ENCODE data around the gene PCP2. TPM values are rescaled to one million over a fixed set of nuclear protein-coding genes. Genes with fewer than 3 reads are reported as not detected.
A peak's percentile ranks its signal among the peaks of the same experiment; 100 is the strongest.

PCP2 gene
- total and polyA plus RNA-seq, 12 donors: 0.92 to 7.4 (median 2.0) TPM; not detected in 4

- H3K36me3 ChIP-seq (replicated peaks in 1 of 2): no peaks in the 10 kb centered on the region
- peak in 3 of 7 donors; percentile 52 to 60 (median 55) for DNase-seq
- intact Hi-C loops (cut with DNase I): no loop called here
- peaks cover 3% of the 10 kb centered on the region in 2 donors for H3K4me1 ChIP-seq (replicated peaks in 1 of 2)
- TF ChIP-seq CTCF (IDR thresholded peaks at IDR 0.05) (no peak), POLR2A (IDR thresholded peaks at IDR 0.05) (no peak)
- no peaks in the 10 kb centered on the region for H3K27me3 ChIP-seq
- H3K9me3 ChIP-seq (replicated peaks in 1 of 3): no peaks in the 10 kb centered on the region
- WGBS, 4 donors: 50 to 59% (median 52%) methylated on average over 17 to 30 of the region's 30 CpGs
- H3K27ac ChIP-seq: peak overlapping the region in 4 of 5 donors; percentile 47 to 90 (median 64)
- peak overlapping the region in 2 of 4 donors; percentile 22 to 70 for H3K4me3 ChIP-seq
Observed at GRCh38 chr19:7637374-7638256, 4.1 kb upstream of the PCP2 start.

GRCh38 chr19:7636691-7637373 lies 3.3 kb upstream of the PCP2 start, which contains the start of gene STXBP2:
TSS of gene STXBP2 (plus strand) at chr19:7637110. CDS start at chr19:7637150, 40 bp downstream.
- peak in 6 of 7 donors; percentile 44 to 76 (median 64) for DNase-seq
- H3K4me1 ChIP-seq (replicated peaks in 1 of 2): peaks cover 3% of the 10 kb centered on the region in 2 donors
- no peaks in the 10 kb centered on the region for H3K27me3 ChIP-seq
- H3K4me3 ChIP-seq: peak within 1 kb of the TSS in 2 of 4 donors; percentile 22 to 70
- WGBS, 4 donors: 6 to 30% (median 7%) methylated on average over 9 to 61 of the region's 61 CpGs; no CpG with 5 or more reads in 1 of the 4 donors
- H3K36me3 ChIP-seq (replicated peaks in 1 of 2): no peaks in the 10 kb centered on the region
- no peak for TF ChIP-seq POLR2A (IDR thresholded peaks at IDR 0.05)
- TF ChIP-seq CTCF (IDR thresholded peaks at IDR 0.05): no peak
- no peaks in the 10 kb centered on the region for H3K9me3 ChIP-seq (replicated peaks in 1 of 3)
- peak within 1 kb of the TSS in 4 of 5 donors; percentile 47 to 90 (median 64) for H3K27ac ChIP-seq
- intact Hi-C loops (cut with DNase I): no loop called here

GRCh38 chr19:7636317-7636690 lies 2.8 kb upstream of the PCP2 start:
- H3K36me3 ChIP-seq (replicated peaks in 1 of 2): no peaks in the 10 kb centered on the region
- no peak overlapping the region for H3K4me3 ChIP-seq
- TF ChIP-seq CTCF (IDR thresholded peaks at IDR 0.05): no peak
- no peak for TF ChIP-seq POLR2A (IDR thresholded peaks at IDR 0.05)
- 44 to 61% (median 58%) methylated on average over 10 to 16 of the region's 16 CpGs for WGBS, 4 donors
- H3K9me3 ChIP-seq (replicated peaks in 1 of 3): no peaks in the 10 kb centered on the region
- intact Hi-C loops (cut with DNase I): no loop called here
- H3K27me3 ChIP-seq: no peaks in the 10 kb centered on the region
- H3K27ac ChIP-seq: no peak overlapping the region
- peaks cover 3% of the 10 kb centered on the region in 2 donors for H3K4me1 ChIP-seq (replicated peaks in 1 of 2)
- DNase-seq: no peak

GRCh38 chr19:7635670-7636069 lies 2.2 kb upstream of the PCP2 start:
- Histone ChIP-seq H3K4me3 (no peak overlapping the region), H3K9me3 (replicated peaks in 1 of 3) (no peaks in the 10 kb centered on the region), H3K27ac (no peak overlapping the region), H3K36me3 (replicated peaks in 1 of 2) (no peaks in the 10 kb centered on the region), H3K27me3 (no peaks in the 10 kb centered on the region), H3K4me1 (replicated peaks in 1 of 2) (peaks cover 7 to 8% of the 10 kb centered on the region in 2 donors)
- DNase-seq: no peak
- intact Hi-C loops (cut with DNase I): no loop called here
- 28 to 40% (median 35%) methylated on average over 6 of the region's 6 CpGs for WGBS, 4 donors
- TF ChIP-seq CTCF (IDR thresholded peaks at IDR 0.05): no peak
- TF ChIP-seq POLR2A (IDR thresholded peaks at IDR 0.05): no peak

Data from adrenal gland (tissue), 12 donors.